A549 (cell line): ENCODE data around the gene MYO9A.

ENCODE experiments used
- CTCF ChIP-seq: fragments of >200 bp; sonication (Bioruptor Twin); formaldehyde crosslinking; IDR thresholded peaks from 3 replicates; pipeline ENCODE4 v1.5.1; 2016
- HDAC2 ChIP-seq: fragments of 200-600 bp; sonication (generic); IDR thresholded peaks from 2 replicates; pipeline ENCODE4 v1.6.1; 2016
- HES2 ChIP-seq: fragments of >200 bp; sonication (Bioruptor Twin); formaldehyde crosslinking; IDR thresholded peaks from 2 replicates; pipeline ENCODE4 v1.6.1; 2016
- POLR2A ChIP-seq: IDR thresholded peaks from 2 replicates; pipeline ENCODE4 v1.6.1; 2012; ENCODE audit warnings: mild to moderate bottlenecking, low read length
- POLR2AphosphoS2 ChIP-seq: conservative IDR thresholded peaks from 2 replicates; pipeline ENCODE4 v1.6.1; 2012; ENCODE audit warnings: low read length, improper control_type of control experiment, inconsistent platforms
- RAD21 ChIP-seq, 2 experiments: fragments of >200 bp in 1 of 2; sonication (Bioruptor Twin) in 1 of 2; formaldehyde crosslinking in 1 of 2; IDR thresholded peaks in 1 of 2; conservative IDR thresholded peaks in 1 of 2; 2 replicates in 1 of 2; 3 replicates in 1 of 2; pipeline ENCODE4 v1.6.1; 2012 to 2018; ENCODE audit warnings: inconsistent platforms in 1 of 2

- TF ChIP-seq CTCF (no peak), POLR2AphosphoS2 (no peak), POLR2A (no peak), HDAC2 (no peak), HES2 (no peak), RAD21 (conservative IDR thresholded peaks at IDR 0.05 in 1 of 2, IDR thresholded peaks at IDR 0.05 in 1 of 2) (no peak)
Measured at GRCh38 chr15:71880276-71880675, 237.7 kb downstream of the MYO9A start.
